ENCODE data around the gene MLNR. TPM values are rescaled to one million over a fixed set of nuclear protein-coding genes. Genes with fewer than 3 reads are reported as not detected.

The MLNR gene
- polyA plus RNA-seq, 1 of the 3 experiments (the other 2 are of a cell fraction), result not detected

- H3K9me2 ChIP-seq, result no peaks in the 10 kb centered on the region
- H3K4me1 ChIP-seq (ENCODE audit: control insufficient read depth in 1 of 2, insufficient read depth in 2 of 2, low read depth in 1 of 2, low read length in 1 of 2), result peaks cover 0 to 9% of the 10 kb centered on the region in 2 experiments; a peak in 1 of 4 replicates
- H2AFZ ChIP-seq (ENCODE audit: low read depth), result no peak overlapping the region
- ChIA-PET CTCF (no interaction called here), POLR2A (no interaction called here)
- H3K4me3 ChIP-seq (ENCODE audit: low read depth in 2 of 2, low read length in 1 of 2), result no peak overlapping the region
- H3F3A ChIP-seq (replicated peaks; ENCODE audit: insufficient read depth), result peaks cover 11% of the 10 kb centered on the region
- TF ChIP-seq CTCF (IDR thresholded peaks at IDR 0.05) (no peak), MAX (IDR thresholded peaks at IDR 0.05; ENCODE audit: low read depth) (no peak), TCF12 (IDR thresholded peaks at IDR 0.05) (no peak), PBX3 (IDR thresholded peaks at IDR 0.05) (no peak), YY1 (IDR thresholded peaks at IDR 0.05; ENCODE audit: low read depth) (no peak), CHD2 (IDR thresholded peaks at IDR 0.05; ENCODE audit: low read length, partially characterized antibody) (no peak), FOXJ3 (CRISPR knock-in tag; IDR thresholded peaks at IDR 0.05) (no peak), ZBTB33 (IDR thresholded peaks at IDR 0.05; ENCODE audit: borderline replicate concordance, low read depth) (no peak), MXI1 (IDR thresholded peaks at IDR 0.05; ENCODE audit: low read depth, low read length) (no peak), RXRA (IDR thresholded peaks at IDR 0.05; ENCODE audit: borderline replicate concordance, low read depth) (no peak), POLR2AphosphoS5 (IDR thresholded peaks at IDR 0.05; ENCODE audit: low read depth, low read length) (no peak), NRF1 (IDR thresholded peaks at IDR 0.05; ENCODE audit: low read depth, low read length) (no peak), EP300 (IDR thresholded peaks at IDR 0.05; ENCODE audit: borderline replicate concordance in 1 of 2, low read depth in 1 of 2, low read length in 1 of 2) (no peak), RAD21 (IDR thresholded peaks at IDR 0.05; ENCODE audit: low read length) (no peak), ELF1 (IDR thresholded peaks at IDR 0.05) (no peak), USF1 (IDR thresholded peaks at IDR 0.05; ENCODE audit: borderline replicate concordance, low read depth) (no peak)
- no peak overlapping the region for H3K9ac ChIP-seq
- no peaks in the 10 kb centered on the region for H3K27me3 ChIP-seq (ENCODE audit: insufficient read depth)
- DNase-seq, result no peak
- peaks cover 64 to 91% of the 10 kb centered on the region in 2 experiments for H3K36me3 ChIP-seq (replicated peaks in 1 of 2; ENCODE audit: control insufficient read depth in 1 of 2, insufficient read depth in 2 of 2, low read length in 1 of 2)
- 92% methylated on average over 4 of the region's 4 CpGs for WGBS (ENCODE audit: low lambda C conversion rate)
- no peak overlapping the region for H3K4me2 ChIP-seq
- 0 out of 2 replicates have a peak, but pooled peaks cover 5% of the 10 kb centered on the region for H3K79me2 ChIP-seq (ENCODE audit: insufficient read depth)
- H4K20me1 ChIP-seq (ENCODE audit: insufficient read depth), result no peaks in the 10 kb centered on the region
- no peaks in the 10 kb centered on the region for H3K9me3 ChIP-seq
- H3K27ac ChIP-seq (ENCODE audit: low read depth in 2 of 2, low read length in 1 of 2), result no peak overlapping the region
Observed at GRCh38 chr13:49184621-49185020, 35.5 kb upstream of the MLNR start.
